H9 (cell line): Measurements from ENCODE around the gene NACAD. TPM values are rescaled to one million over a fixed set of nuclear protein-coding genes. Genes with fewer than 3 reads are reported as not detected.

Experiments
- DNase-seq: peaks from one replicate; pipeline ENCODE4 v3.0.0-alpha.2; 2017
- H2AFZ ChIP-seq: one replicate; pipeline ENCODE4 v1.6.1; 2013; ENCODE audit warnings: mild to moderate bottlenecking, low read length, control low read depth, moderate library complexity
- H2AK5ac ChIP-seq: 2 replicates; pipeline ENCODE4 v1.6.1; 2013; ENCODE audit warnings: low read length, control low read depth, mixed read lengths; ENCODE audit not compliant: insufficient read length
- H2BK120ac ChIP-seq: one replicate; pipeline ENCODE4 v1.6.1; 2013; ENCODE audit warnings: low read depth, mild to moderate bottlenecking, low read length, control low read depth, inconsistent platforms; ENCODE audit not compliant: poor library complexity, severe bottlenecking
- H2BK12ac ChIP-seq: 2 replicates; pipeline ENCODE4 v1.6.1; 2013; ENCODE audit warnings: low read length, control low read depth, mixed read lengths, low read depth; ENCODE audit not compliant: insufficient read length
- H2BK15ac ChIP-seq: 2 replicates; pipeline ENCODE4 v1.6.1; 2013; ENCODE audit warnings: low read depth, low read length, control low read depth
- H2BK20ac ChIP-seq: one replicate; pipeline ENCODE4 v1.6.1; 2013; ENCODE audit warnings: low read depth, mild to moderate bottlenecking, low read length, control low read depth, inconsistent platforms; ENCODE audit not compliant: poor library complexity, severe bottlenecking
- H2BK5ac ChIP-seq: 2 replicates; pipeline ENCODE4 v1.6.1; 2013; ENCODE audit warnings: low read length, control low read depth, mixed read lengths; ENCODE audit not compliant: insufficient read length
- H3K14ac ChIP-seq: 2 replicates; pipeline ENCODE4 v1.6.1; 2013; ENCODE audit warnings: low read length, control low read depth; ENCODE audit not compliant: insufficient read depth
- H3K18ac ChIP-seq: 2 replicates; pipeline ENCODE4 v1.6.1; 2013; ENCODE audit warnings: low read depth, mild to moderate bottlenecking, mixed read lengths, low read length, control low read depth; ENCODE audit not compliant: insufficient read length
- H3K23ac ChIP-seq: 2 replicates; pipeline ENCODE4 v1.6.1; 2013; ENCODE audit warnings: low read length, control low read depth, mixed read lengths, low read depth; ENCODE audit not compliant: insufficient read length
- H3K23me2 ChIP-seq: 2 replicates; pipeline ENCODE4 v1.6.1; 2013; ENCODE audit warnings: low read depth, mild to moderate bottlenecking, mixed read lengths, low read length, control low read depth; ENCODE audit not compliant: insufficient read length, poor library complexity, severe bottlenecking
- H3K27ac ChIP-seq: 2 replicates; pipeline ENCODE4 v1.5.1; 2013; ENCODE audit warnings: low read length, control low read depth, mixed read lengths, low read depth; ENCODE audit not compliant: insufficient read length
- H3K27me3 ChIP-seq: 2 replicates; pipeline ENCODE4 v1.6.1; 2013; ENCODE audit warnings: low read length, control low read depth, inconsistent platforms; ENCODE audit not compliant: insufficient read depth
- H3K4ac ChIP-seq: 2 replicates; pipeline ENCODE4 v1.6.1; 2013; ENCODE audit warnings: low read depth, mild to moderate bottlenecking, control low read depth, inconsistent platforms, low read length, moderate library complexity
- H3K4me1 ChIP-seq: 2 replicates; pipeline ENCODE4 v1.6.1; 2013; ENCODE audit warnings: low read length, control low read depth, inconsistent platforms; ENCODE audit not compliant: insufficient read depth
- H3K4me2 ChIP-seq: 2 replicates; pipeline ENCODE4 v1.6.1; 2013; ENCODE audit warnings: low read length, control low read depth, mixed read lengths; ENCODE audit not compliant: insufficient read length, insufficient read depth
- H3K56ac ChIP-seq: 2 replicates; pipeline ENCODE4 v1.6.1; 2013; ENCODE audit warnings: low read depth, mild to moderate bottlenecking, mixed read lengths, low read length, control low read depth; ENCODE audit not compliant: insufficient read length
- H3K79me1 ChIP-seq: 2 replicates; pipeline ENCODE4 v1.6.1; 2013; ENCODE audit warnings: low read depth, mild to moderate bottlenecking, moderate library complexity, low read length, control low read depth, inconsistent platforms; ENCODE audit not compliant: insufficient read depth, poor library complexity, severe bottlenecking
- H3K79me2 ChIP-seq: 2 replicates; pipeline ENCODE4 v1.6.1; 2013; ENCODE audit warnings: low read length, control low read depth, inconsistent platforms; ENCODE audit not compliant: insufficient read depth
- H3K9ac ChIP-seq: 2 replicates; pipeline ENCODE4 v1.6.1; 2013; ENCODE audit warnings: low read length, control low read depth, mixed read lengths; ENCODE audit not compliant: insufficient read length; ENCODE audit errors: extremely low read depth
- H3K9me3 ChIP-seq: one replicate; pipeline ENCODE4 v1.6.1; 2013; ENCODE audit warnings: low read depth, low read length, inconsistent platforms; ENCODE audit not compliant: control insufficient read depth
- H3T11ph ChIP-seq: one replicate; pipeline ENCODE4 v1.6.1; 2013; ENCODE audit warnings: mild to moderate bottlenecking, low read length, control low read depth, inconsistent platforms
- H4K20me1 ChIP-seq: one replicate; pipeline ENCODE4 v1.6.1; 2013; ENCODE audit not compliant: control insufficient read depth, insufficient read length, insufficient read depth
- H4K5ac ChIP-seq: 2 replicates; pipeline ENCODE4 v1.6.1; 2013; ENCODE audit warnings: low read depth, mild to moderate bottlenecking, mixed read lengths, low read length, control low read depth; ENCODE audit not compliant: insufficient read length
- H4K8ac ChIP-seq: replicated peaks from 2 replicates; pipeline ENCODE4 v1.6.1; 2013; ENCODE audit warnings: low read length, control low read depth, mixed read lengths, low read depth; ENCODE audit not compliant: insufficient read length
- H4K91ac ChIP-seq: 2 replicates; pipeline ENCODE4 v1.6.1; 2013; ENCODE audit warnings: low read depth, mild to moderate bottlenecking, moderate library complexity, mixed read lengths, low read length, control low read depth; ENCODE audit not compliant: insufficient read length
- H3K27ac Mint-ChIP-seq, 3 experiments: 2 replicates in 2 of 3; 3 replicates in 1 of 3; pipeline ENCODE4 v1.8.0; 2020 to 2021; ENCODE audit warnings: mixed read lengths in 3 of 3, mild to moderate bottlenecking in 1 of 3, moderate library complexity in 1 of 3
- H3K27me3 Mint-ChIP-seq: 2 replicates; pipeline ENCODE4 v1.8.0; 2021; ENCODE audit warnings: low read depth, mild to moderate bottlenecking, moderate library complexity, mixed read lengths
- H3K36me3 Mint-ChIP-seq, 3 experiments: 2 replicates in 2 of 3; 3 replicates in 1 of 3; pipeline ENCODE4 v1.8.0; 2020 to 2021; ENCODE audit warnings: low read depth in 3 of 3, mixed read lengths in 3 of 3; ENCODE audit not compliant: insufficient read depth in 1 of 3
- H3K4me1 Mint-ChIP-seq, 2 experiments: 2 replicates each; pipeline ENCODE4 v1.8.0; 2020; ENCODE audit warnings: mixed read lengths in 2 of 2
- H3K4me3 Mint-ChIP-seq, 2 experiments: 2 replicates in 1 of 2; 3 replicates in 1 of 2; pipeline ENCODE4 v1.8.0; 2020 to 2021; ENCODE audit warnings: mild to moderate bottlenecking in 2 of 2, mixed read lengths in 2 of 2, moderate library complexity in 1 of 2
- H3K9me3 Mint-ChIP-seq, 2 experiments: 2 replicates in 1 of 2; 3 replicates in 1 of 2; pipeline ENCODE4 v1.8.0; 2020; ENCODE audit warnings: mild to moderate bottlenecking in 2 of 2, mixed read lengths in 2 of 2, moderate library complexity in 1 of 2
- CTCF ChIP-seq: fragments of 200-600 bp; sonication (generic); conservative IDR thresholded peaks from 3 replicates; pipeline ENCODE4 v1.8.0; 2021; ENCODE audit warnings: antibody characterized with exemption, mild to moderate bottlenecking
- WGBS: extraction: QIAGEN DNeasy Blood & Tissue Kit; methylation state at CpG from one replicate; pipeline ENCODE4 v1.1.7; 2013; ENCODE audit warnings: missing lambda C conversion rate, low lambda C conversion rate, mixed read lengths; ENCODE audit not compliant: insufficient read length; ENCODE audit errors: extremely low coverage; 5-methylcytosine and 5-hydroxymethylcytosine counted together
- total RNA-seq: library from RNA; stranded (reverse); gene quantifications from 2 replicates; pipeline ENCODE4 v1.2.1, GENCODE V29; 2021

Gene NACAD
- total RNA-seq, 1 experiment from 2014 or later: 8.0 TPM

DNA sequence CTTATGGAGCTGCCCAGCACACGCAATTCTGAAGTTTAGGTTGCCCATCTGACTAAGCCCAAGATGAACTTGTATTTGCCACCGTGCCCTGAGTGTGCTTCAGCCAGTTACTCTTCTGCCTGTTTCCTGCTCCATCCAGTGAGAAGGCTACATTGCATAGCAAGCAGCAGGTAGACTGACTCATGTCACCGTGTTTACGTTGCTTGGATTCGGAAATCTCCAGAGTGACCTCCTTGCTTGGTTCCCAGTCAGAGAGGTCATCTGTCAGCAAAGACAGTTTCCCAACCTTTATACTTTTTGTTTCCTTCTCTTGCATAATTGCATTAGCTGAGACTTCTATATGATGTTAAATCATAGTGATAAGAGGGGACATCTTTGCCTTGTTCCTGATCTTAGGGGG, 30.9 kb downstream of the NACAD start:
- Histone ChIP-seq H3K9ac (no peak overlapping the region), H4K8ac (no peak overlapping the region), H2AK5ac (no peak overlapping the region), H3K4ac (no peak overlapping the region), H2BK15ac (no peak overlapping the region), H2BK20ac (no peak overlapping the region), H3K4me2 (no peak overlapping the region), H3K9me3 (no peaks in the 10 kb centered on the region), H2AFZ (no peak overlapping the region), H3T11ph (no peak overlapping the region), H3K4me1 (no peaks in the 10 kb centered on the region), H3K23me2 (no peaks in the 10 kb centered on the region), H4K91ac (no peak overlapping the region), H3K27me3 (no peaks in the 10 kb centered on the region), H3K56ac (no peak overlapping the region), H4K20me1 (no peaks in the 10 kb centered on the region), H2BK120ac (no peak overlapping the region), H2BK12ac (no peak overlapping the region), H2BK5ac (no peak overlapping the region), H3K23ac (no peak overlapping the region), H3K27ac (no peak overlapping the region), H3K79me1 (no peaks in the 10 kb centered on the region), H3K18ac (no peak overlapping the region), H4K5ac (no peak overlapping the region), H3K14ac (no peak overlapping the region), H3K79me2 (peaks cover 1% of the 10 kb centered on the region; the same call in 1 of the 2 replicates)
- no CpG with 5 or more reads among the region's 5 CpGs for WGBS
- H3K27ac Mint-ChIP-seq: no peak overlapping the region; a peak in 1 of 7 replicates
- H3K36me3 Mint-ChIP-seq: no peaks in the 10 kb centered on the region; a peak in 1 of 7 replicates
- H3K27me3 Mint-ChIP-seq: no peaks in the 10 kb centered on the region
- no peaks in the 10 kb centered on the region for H3K4me1 Mint-ChIP-seq
- DNase-seq: no peak
- no peak for TF ChIP-seq CTCF
- no peak overlapping the region for H3K4me3 Mint-ChIP-seq
- no peaks in the 10 kb centered on the region for H3K9me3 Mint-ChIP-seq
